Suppressor macrophage treated with lipopolysaccharide for 1 hour (primary cell): ENCODE measurements around the gene COLGALT1.
A peak's percentile ranks its signal among the peaks of the same experiment; 100 is the strongest.

ENCODE experiments used
- DNase-seq, 3 donors: peaks; one replicate each; pipeline ENCODE4 v3.0.0-alpha.2; 2020 to 2022

Gene COLGALT1

DNA sequence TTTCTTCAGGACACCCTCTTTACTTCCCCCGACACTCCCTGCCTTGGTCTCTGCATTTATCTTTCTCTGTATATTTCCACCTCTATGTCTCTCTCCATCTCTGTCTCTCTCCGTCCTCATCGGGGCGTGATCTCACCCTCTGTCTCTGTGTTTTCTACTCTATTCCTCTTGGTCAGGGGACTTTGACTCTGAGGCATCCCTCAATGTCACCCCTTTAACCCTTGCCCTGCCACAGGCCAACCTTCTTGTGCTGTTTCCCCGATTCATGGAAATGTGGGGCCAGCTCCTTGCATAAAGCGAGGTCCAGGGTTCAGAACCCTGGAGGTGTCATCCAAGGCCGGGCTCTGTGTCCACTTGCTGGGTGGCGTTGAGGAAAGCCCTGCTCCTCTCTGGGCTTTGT lies 46.8 kb downstream of the COLGALT1 start:
- peak in 1 of 3 donors; percentile 24 for DNase-seq

DNA sequence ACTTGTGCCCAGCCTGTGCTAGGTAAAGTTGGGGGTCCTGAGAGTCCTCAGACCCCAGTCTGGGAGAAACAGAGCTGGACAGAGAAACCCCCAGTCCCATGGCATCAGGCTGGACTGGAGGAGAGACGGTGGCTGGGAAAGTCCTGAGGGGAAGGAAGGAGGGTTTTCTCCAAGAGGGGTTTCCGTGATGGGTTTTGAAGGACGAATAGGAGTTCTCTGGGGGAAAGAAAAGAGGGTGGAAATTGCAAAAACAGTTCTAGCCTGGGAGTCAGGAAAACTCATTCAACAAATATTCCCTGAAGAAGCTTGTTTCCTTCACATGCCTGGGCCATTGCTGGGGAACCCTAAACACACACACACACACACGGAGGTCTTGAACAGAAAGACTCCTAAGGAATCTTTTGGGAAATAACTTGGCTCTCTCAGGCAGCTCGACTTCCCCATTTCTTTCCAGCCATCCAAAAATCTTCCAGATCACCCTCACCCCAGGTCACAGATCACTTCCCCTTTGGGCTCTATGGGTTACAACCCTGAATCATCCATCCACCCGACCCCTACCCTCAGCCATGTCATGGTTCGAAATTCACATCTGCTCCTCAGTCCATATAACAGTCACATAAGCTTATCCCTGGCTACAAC lies 47.5 kb downstream of the COLGALT1 start:
- DNase-seq = peak; percentile 77 to 82 (median 81)

DNA sequence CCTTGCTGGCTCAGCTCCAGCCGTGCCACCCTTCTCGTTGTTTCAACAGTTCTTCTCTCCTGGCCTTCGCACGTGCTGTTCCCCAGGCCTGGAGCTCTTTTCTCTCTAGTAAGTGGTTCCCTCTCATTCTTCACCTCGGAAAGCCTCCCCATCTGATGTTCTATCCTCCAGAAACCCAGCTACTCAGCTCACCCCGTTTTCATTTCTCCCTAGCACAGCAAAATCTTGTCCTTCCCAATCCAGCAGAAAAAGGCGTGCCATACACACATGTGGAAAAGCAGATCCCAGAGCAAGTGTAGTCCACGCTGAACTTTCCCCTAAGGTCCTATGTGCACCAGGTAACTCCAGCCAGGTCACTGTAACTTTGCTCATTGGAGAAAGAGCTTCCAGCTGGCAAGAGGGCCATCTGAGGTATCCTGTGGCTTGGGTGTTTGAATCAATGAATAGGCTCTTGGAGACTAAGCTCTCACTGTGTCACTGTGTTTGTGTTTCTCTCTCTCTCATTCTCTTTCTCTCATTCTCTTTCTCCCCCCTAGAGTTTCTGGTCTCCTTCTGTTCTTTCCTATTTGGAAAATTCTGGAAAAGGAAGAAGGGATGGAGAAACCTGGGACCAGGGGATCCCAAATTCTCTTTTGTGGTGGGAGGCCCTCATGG lies 49.0 kb downstream of the COLGALT1 start:
- DNase-seq = no peak

DNA sequence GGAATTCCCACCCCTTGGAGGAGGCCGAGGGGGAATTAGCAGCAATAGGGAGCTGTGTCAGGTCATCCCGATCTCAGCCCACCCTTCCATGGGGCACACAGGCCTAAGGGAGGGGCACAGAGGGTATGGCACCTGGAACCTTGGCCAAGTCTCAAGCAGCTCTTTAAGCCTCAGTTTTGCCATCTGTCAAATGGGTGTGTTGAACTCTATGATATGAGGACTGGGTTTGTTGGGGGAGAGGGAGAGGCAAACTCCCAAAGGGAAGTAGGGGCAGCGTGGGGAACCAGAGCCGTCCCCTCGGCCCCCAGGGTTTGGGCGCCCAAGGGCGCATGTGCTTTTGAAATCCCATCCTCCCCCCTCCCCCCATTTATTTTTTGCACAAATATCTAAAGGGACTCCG lies 49.7 kb downstream of the COLGALT1 start:
- DNase-seq = no peak

DNA sequence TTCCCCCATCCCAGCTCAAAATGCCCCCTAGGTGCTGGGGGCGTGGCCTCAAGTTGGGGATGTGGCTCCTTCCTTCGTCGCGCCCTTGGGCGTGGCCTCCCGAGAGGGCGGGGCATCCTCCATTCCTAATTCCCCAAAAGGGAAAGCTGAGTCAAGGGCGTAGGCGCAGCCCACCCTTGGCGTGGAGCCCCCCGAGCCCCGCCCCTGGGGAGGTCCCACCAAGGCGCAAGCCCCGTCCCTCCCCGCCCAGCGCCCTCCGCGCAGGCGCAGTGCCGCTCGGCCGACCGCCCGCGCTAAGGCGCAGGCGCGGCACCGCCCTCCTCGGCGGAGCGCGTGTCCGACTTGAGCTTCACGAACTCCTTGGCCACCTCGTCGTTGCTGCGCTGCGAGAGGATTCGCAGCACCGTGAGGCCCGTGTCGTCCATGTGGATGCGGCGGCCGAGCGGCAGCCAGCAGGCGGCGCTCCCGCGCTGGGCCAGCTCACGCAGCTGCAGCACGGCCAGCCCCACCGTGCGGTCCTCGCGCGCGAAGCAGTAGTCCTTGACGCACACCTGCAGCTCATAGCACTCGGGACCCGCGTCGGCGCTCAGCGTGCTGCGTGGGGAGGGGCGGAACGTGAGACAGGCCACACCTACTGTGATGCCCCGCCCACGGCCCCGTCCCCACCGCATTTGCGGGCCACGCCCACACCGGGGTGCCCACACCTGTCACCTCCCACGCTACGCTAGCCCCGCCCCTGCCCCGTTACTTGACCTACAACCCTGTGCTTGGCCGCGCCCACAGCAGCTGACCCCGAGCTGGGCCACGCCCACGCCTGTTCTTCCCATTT lies 50.5 kb downstream of the COLGALT1 start:
- DNase-seq = peak; percentile 93 to 96 (median 96)

DNA sequence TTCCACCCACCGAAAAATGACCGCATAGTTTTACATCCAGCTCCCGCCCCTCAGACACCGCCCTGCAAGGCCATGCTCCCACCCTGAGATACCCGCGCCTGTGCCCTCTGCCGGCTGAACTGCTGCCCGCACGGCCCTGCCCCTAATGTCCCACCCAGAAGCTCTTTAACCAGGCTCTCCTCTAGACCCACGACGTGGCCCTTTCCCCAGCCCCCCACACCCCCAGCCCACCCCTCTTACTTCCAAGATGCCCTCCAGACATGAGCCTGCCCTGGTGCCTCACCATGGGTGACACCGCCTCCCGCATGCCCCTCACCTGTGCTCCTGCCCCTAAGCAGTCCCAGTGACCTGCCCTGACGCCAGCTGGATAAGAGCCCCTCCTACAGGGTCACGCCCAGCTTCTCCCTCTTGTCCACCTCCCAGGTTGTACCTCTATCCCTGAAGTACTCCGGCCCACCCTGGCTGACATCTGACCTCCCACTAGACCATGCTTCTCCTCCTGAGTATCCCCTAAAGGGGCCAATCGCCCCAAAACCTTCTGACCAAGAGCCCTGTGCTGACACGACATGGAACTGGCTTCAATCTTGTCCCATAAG lies 51.2 kb downstream of the COLGALT1 start:
- DNase-seq = no peak

DNA sequence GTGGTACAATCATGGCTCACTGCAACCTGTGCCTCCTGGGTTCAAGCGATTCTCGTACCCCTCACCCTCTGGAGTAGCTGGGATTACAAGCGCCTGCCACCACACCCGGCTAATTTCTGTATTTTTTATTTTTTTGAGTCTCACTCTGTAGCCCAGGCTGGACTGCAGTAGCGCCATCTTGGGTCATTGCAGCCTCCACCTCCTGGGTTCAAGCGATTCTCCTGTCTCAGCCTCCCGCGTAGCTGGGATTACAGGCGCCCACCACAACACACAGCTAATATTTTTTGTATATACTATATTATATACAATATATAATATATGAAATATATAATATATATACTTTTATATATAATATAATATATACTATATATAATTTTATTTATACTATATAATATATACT lies 52.5 kb downstream of the COLGALT1 start:
- no peak for DNase-seq

DNA sequence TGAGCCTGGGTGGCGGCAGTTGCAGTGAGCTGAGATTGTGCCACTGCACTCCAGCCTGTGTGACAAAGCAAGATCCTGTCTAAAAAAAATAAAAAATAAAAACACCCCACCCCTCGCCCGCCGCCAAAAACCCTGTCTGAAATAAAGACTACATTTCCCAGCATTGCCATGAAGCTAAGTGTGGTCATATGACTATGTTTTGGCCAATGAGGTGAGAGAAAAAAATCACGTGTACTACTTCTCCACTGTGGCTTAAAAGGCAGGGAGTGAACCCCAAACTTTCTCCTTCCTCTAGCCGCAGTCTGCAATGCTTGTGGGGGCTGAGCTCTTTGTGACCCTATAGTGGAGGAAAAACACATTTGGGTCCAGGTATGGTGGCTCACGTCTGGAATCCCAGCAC lies 54.9 kb downstream of the COLGALT1 start:
- DNase-seq = peak; percentile 23 to 64 (median 55)

DNA sequence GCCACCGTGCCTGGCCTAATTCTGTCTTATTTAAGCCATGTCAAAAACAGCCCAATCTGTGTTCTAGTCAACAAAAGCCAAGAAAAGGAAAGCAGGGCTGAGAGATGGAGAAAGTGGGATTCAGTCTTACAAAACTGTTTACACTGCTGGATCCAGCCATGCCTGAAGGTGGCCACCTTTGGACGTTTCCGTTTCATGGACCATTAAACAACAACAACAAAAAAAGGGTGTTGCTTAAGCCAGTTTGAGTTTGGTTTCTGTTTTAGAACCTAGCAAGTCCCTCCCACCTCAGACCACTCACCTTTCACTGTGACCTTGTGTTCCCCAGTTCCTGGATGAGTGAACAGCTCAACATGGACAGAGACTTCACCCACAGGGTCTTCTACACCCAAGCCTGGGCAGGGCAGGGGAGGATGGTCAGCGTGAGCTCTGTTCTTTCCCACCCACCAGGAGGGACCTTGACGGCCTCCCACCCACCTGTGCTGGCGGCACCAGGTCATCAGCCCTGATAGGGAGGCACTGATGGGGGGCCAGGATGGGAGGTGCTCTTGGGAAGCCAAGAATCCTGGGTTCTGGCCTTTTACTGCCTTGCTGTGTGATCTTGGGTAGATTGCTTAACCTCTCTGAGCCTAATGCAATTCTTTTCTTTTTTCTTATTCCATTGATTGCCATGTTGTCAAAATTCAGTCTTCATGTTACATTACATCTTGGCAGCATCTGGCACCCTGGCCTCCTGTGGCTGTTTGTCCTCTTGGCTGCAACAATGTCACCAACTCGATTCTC lies 56.2 kb downstream of the COLGALT1 start:
- no peak for DNase-seq

DNA sequence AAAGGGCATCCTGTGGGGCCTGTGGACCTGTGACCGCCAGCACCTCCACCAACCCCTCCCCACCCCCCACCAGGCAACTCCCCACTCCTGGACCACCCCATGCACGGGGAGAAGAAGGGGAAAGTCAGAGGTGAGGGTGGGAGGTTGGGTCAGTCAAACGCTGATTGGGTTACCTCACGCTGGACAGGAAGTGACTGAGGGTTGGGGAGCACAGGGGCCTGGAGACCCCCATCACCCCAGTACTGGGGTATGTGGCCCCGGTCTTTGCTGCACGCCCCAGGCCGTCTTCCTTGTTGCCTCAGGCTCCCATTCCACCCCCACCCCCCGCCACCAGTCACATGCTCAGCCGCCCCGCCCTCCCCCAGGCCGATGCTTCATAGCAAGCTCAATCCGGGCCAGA lies 59.0 kb downstream of the COLGALT1 start:
- no peak for DNase-seq

DNA sequence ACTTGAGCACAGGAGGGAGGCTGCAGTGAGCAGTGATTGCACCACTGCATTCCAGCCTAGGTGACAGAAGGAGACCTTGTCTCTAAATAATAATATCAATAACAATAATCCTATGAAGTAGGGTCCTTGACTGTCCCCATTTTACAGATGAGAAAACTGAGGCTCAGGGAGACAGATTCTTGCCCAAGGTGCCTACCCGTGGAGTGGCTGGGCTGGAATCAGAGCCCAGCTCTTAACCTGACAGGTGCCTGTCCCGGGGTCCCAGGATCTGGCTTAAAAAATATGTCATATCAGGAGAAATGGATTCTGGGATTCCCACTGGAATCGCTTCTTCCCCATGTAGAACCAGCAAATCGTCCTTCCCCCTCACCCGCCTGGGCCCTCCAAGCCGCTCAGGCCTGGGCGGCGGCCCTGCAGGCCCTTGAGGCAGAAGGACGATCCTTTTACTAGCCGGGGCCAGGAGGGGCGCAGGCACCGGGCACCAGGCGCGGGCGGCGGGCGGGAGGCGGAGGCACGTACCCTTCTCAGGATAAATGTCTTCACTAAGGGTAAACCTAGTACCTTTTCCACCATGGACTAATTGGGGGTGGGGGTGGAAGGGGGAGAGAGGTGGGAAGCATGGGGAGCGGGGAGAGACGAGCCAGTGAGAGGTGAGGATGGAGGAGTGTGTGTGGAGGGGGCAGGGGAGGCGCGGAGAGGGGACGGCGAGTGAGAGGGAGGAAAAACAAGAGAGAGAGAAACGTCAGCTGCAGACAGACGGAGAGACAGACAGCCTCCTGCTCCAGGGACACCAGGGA lies 60.6 kb downstream of the COLGALT1 start:
- peak in 1 of 3 donors; percentile 19 for DNase-seq

DNA sequence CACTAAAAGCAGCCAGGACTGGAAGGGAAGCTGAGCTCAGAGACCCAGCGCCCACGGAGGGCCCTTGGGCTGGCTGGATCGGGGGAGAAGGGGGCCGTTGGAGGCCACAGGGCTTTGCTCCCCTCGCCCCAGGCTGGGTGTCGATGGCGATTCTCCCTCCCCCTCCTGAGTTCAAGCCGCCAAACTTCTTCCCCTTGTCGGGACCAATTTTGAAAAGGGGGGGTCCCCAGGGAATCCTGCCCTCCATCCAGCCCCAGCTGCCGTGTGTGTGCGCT lies 61.2 kb downstream of the COLGALT1 start:
- peak in 1 of 3 donors; percentile 31 for DNase-seq

DNA sequence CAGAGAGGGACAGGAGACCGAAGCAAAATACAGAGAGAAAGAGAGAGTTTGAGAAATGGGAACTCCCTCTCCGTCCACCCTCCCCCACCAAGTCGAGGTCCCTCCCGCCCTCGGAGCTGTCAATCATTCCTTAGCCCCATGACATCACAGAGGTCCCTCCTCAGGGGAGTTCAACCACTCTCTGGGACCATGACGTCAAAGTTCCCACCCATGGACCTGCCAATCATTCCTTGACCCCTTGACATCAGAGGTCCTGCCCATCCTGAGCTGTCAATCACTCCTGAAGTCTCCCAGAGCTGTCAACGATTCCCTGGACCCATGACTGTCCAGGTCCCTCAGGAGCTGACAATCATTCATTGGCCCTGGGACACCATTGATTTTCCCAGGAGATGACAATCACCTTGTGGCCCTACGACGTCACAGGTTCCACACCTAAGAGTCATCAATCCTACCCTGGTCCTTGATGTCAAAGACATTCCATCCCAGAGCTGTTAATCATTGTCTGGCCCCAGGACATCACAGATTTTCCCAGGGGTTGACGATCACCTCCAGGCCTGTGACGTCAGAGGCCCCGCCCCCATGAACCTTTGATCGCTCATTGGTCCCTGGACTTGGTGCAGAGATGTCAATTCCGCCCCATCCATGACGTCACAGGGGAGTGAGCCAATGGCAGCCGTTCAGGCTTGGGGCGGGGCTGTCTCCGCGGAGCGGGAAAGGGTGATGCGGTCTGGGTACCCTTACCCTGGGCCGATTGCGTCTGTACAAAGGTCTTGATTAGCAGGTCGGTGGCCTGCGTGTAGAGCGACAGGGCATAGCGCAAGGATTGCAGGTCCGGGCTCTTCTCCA lies 61.7 kb downstream of the COLGALT1 start:
- peak; percentile 55 to 73 (median 56) for DNase-seq

DNA sequence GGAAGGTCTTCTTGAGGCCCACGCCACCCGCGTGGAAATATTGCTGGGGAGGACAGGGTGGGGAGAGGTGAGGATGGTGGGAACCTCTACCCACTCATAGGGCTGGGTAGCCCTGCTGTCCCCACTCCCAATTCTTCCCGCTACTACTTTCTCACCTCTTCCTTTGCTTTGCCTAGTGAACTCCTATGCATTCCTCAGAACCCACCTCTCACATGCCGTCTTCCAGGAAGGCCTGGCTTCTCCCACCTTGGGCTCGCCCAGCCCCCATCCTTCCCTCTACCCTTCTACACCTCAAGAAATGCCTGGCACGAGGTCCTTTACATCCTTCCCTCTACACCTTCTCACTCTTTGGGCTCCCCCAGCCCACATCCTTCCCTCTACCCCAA lies 62.4 kb downstream of the COLGALT1 start:
- DNase-seq = peak in 1 of 3 donors; percentile 16

DNA sequence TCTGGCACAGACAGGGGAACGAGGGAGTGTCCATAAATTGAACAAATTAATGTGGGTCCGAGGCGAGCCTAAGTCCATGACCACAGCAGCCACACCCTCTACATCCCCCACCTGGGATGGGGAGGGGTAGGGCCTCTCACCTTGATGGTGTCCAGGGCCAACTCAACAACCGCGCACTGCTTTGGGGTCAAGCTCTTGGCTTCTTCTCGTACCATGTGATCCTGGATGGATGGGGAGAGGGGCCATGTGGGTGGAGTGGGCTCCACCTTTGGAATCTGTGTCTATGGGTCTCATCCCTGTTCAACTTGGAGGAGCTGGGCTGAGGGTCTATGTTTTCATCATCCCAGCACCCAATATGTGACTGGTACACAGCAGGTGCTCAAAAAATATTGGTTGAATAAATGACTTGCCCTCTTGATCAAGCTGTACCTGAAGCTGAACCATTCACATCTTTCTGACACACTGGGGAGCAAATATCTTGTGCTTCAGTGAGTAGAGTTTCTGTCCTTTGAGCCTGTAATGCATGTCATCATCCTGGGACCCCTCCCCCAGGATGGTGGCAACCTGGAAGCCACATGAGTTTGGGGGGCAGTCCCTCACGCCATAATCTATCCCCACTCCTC lies 62.9 kb downstream of the COLGALT1 start:
- peak in 1 of 3 donors; percentile 6 for DNase-seq

DNA sequence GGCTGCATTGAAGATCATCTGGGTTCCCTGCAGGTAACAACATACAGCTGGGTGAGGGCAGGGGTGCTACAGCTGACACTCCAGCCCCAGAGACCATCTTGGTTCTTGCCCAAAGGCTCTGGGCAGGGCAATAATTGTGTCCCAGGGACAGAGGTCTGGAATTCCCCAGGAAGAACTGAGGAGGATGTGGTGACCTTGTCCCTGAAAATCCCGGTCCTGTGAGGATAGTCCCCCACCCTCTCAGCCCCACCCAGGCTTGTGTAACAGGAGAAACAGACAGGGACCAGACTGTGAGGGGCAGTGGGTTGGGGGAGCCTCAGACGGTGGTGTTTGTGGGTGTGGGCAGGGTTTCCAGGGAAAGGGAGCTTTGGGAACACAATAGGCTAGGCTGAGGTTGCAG lies 63.5 kb downstream of the COLGALT1 start:
- DNase-seq = peak; percentile 57 to 82 (median 59)

DNA sequence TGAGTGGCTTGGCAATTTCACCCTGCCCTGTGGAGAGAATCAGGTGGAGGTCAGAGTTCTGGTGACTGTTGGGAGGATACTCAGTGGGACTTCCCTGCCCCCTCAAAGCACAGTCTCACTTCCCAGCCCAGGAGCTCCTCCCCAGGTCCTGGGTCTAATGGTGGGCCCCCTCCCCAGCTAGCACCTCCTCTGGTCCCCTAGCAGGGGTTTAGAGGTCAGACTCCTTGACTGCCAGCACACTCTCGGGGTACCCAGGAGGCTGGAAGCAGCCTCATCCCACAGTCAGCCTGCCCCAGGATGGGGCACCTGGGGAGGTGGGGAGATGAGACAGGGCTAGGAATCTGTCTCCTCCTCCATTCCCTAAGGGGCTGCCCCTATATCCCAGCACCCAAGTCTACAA lies 65.2 kb downstream of the COLGALT1 start:
- no peak for DNase-seq

DNA sequence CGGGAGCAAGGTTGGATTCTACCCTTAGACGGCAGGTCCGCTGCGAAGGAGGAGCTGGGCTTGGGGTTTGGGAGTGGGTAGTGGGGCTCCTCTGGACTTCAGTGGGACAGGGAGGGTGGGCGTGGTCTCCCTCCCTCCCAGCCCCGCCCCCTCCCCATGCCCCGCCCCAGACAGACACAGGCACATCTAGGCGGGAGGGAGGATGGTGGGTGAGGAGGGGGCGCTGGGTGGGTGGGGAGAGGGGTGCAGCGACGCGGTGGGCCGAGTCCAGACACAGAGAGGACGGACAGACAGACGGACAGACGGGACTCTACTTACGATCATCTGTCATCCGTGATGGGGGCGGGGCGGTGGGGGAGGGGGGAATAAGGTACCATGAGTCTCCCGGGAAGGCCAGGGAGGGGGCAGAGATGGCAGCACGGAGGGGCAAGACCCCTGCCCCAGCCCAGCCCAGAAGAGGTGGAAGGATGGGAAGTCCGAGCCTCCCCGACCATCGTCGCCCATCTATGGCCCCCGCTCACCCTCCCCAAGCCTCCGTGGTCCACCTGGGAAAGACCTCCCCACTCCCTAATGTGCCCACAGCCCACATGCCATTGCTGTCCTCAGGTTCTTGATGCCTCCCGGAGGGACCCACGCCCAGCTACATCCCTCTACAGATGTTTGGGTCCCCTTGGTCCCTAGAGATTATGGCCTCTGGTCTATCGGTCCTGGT lies 67.9 kb downstream of the COLGALT1 start:
- DNase-seq = no peak

DNA sequence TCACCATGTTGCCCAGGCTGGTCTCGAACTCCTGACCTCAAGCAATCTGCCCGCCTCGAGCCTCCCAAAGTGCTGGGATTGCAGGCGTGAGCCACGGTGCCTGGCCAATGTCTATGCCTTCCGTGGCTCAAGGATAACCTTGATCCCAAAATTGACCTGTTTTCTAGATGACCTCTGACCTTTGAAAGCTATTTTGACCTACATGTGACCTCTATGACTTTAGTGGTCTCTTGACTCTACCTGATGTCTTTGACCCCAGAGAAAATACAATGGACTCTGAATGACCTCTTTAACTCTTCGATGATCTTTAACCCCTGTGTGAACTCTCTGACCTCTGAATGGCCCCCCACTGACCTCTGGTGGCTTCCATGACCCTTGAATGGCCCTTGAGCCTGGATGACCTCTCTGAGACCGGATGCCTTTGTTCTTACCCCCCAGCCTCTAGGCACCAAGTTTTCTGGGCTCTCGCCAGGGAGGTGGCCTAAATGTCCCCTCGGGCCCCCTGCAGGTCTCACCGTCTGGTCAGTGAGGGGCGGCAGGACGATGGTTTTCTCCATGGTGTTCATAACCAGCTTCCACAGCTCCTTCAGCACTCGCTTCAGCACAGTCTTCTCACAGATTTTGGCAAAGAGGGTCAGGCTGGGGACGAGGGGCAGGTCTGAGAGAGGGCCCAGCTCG lies 69.0 kb downstream of the COLGALT1 start:
- no peak for DNase-seq
